ENCODE data around the gene GALNT10.

GALNT10 gene

DNA sequence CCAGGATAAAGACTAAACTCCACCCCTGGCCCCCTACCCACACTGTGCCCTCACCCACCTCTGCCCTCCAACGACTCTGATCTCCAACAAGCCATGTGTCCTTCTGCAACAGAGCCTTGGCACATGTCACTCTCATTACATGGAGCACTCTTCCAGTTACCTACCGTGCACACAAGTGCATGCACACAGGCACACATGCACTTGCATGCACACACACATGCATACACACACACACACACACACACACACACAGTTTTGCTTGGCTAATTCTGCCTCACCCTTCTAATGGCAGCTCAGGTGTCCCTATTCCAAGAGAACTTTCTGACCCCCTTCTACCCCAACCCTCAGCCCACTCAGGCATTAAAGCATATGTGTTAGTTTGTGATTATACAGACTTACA, 19.6 kb downstream of the GALNT10 start:
- Histone ChIP-seq H3K4me3 (ENCODE audit: low read depth, low read length) (no peak overlapping the region), H3K9me3 (no peaks in the 10 kb centered on the region), H3K4me1 (no peaks in the 10 kb centered on the region), H3K36me3 (no peaks in the 10 kb centered on the region), H3K27me3 (no peaks in the 10 kb centered on the region)
- no peak for DNase-seq
- TF ChIP-seq, protein P1, sequence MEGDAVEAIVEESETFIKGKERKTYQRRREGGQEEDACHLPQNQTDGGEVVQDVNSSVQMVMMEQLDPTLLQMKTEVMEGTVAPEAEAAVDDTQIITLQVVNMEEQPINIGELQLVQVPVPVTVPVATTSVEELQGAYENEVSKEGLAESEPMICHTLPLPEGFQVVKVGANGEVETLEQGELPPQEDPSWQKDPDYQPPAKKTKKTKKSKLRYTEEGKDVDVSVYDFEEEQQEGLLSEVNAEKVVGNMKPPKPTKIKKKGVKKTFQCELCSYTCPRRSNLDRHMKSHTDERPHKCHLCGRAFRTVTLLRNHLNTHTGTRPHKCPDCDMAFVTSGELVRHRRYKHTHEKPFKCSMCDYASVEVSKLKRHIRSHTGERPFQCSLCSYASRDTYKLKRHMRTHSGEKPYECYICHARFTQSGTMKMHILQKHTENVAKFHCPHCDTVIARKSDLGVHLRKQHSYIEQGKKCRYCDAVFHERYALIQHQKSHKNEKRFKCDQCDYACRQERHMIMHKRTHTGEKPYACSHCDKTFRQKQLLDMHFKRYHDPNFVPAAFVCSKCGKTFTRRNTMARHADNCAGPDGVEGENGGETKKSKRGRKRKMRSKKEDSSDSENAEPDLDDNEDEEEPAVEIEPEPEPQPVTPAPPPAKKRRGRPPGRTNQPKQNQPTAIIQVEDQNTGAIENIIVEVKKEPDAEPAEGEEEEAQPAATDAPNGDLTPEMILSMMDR (IDR thresholded peaks at IDR 0.05; ENCODE audit: low read depth, low read length) = no peak

DNA sequence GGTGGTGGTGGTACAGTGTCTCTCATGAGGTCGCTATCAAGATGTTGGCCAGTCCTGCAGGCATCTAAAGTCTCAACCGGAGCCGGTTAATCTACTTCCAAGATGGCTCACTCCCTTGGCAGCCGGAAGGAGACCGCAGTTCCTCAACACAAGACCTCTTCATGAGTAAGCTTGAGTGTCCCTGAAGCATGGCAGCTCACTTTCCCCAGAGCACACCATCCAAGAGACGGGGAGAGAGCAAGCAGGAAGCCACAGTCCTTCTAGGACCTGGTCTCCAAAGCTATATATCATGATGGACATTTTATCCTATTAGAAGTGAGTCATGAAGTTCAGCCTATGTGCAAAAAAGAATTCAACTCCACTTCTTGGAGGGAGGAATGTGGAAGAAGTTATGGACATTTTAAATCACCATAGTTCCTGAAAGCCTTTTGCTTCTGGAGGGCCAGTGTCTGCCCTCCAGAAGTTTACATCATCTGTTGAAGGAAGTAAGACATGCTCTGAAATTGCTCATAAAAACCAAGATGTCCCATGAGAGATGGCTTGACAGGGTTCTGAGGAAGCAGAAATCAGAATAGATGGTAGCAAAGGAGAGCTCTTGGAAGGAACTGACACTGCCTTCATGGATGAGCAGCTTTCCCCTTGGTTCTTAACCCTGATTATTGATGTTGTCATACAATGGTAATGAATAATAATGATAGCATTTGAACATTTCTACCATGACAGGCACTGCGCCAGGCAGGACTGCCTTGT, 21.3 kb downstream of the GALNT10 start:
- TF ChIP-seq, protein P1 (IDR thresholded peaks at IDR 0.05; ENCODE audit: low read depth, low read length) = no peak
- no peak for DNase-seq
- no peaks in the 10 kb centered on the region for H3K4me1 ChIP-seq
- no peak overlapping the region for H3K4me3 ChIP-seq (ENCODE audit: low read depth, low read length)
- H3K36me3 ChIP-seq = no peaks in the 10 kb centered on the region
- H3K27me3 ChIP-seq = no peaks in the 10 kb centered on the region
- H3K9me3 ChIP-seq = no peaks in the 10 kb centered on the region

DNA sequence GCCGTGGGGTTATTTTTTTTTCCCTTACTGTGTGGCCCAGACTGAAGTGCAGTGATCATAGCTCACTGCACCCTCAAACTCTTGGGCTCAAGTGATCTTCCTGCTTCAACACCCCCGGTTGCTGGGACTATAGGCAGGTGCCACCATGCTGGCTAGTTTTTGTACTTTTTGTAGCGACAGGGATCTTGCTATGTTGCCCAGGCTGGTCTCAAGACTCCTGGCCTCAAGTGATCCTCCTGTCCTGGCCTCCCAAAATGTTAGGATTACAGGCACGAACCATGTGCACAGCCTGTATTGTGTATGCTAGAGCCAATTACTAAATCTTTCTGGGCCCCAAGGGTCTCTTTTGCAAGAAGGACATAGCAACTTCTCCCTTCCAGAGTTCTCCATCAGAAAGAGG, 23.1 kb downstream of the GALNT10 start:
- Histone ChIP-seq H3K27me3 (no peaks in the 10 kb centered on the region), H3K4me1 (no peaks in the 10 kb centered on the region), H3K36me3 (no peaks in the 10 kb centered on the region), H3K4me3 (ENCODE audit: low read depth, low read length) (no peak overlapping the region), H3K9me3 (no peaks in the 10 kb centered on the region)
- TF ChIP-seq, protein P1 (IDR thresholded peaks at IDR 0.05; ENCODE audit: low read depth, low read length) = no peak
- no peak for DNase-seq

DNA sequence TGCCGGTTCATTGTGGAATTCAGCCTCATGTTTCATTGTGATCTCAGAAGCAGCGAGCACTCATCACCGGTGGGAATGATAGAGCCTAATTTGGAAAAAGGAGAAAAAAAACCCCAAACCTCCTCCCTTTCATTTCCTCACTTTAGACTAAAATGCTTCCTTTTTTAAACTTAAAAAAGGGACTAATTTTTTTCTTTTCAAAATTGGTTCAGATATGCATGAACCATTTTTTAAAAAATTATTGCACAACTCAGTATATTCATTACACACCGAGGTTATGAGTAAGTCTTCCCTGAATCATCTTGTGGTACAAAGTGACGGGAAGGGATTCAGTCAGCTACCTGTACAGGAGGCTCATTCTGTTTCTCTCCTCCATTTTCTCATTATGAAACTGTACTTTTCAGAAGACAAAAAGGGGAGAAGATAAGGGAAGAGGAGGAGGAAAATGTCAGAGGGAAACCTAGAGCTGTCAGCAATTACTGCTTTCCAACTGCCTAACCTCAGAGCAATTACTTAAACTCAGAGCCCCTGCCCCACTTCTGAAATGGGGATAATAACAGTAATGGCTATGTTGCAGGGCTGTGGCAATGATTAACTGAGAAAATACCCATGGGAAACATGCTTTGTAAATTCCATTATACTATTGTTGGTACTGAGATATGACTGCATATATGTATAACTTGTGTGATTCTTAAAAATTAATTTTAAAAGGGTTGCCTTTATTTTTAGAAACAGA, 24.0 kb downstream of the GALNT10 start:
- TF ChIP-seq, protein P1 (IDR thresholded peaks at IDR 0.05; ENCODE audit: low read depth, low read length) = no peak
- no peaks in the 10 kb centered on the region for H3K36me3 ChIP-seq
- DNase-seq = no peak
- no peak overlapping the region for H3K4me3 ChIP-seq (ENCODE audit: low read depth, low read length)
- H3K9me3 ChIP-seq = no peaks in the 10 kb centered on the region
- H3K27me3 ChIP-seq = no peaks in the 10 kb centered on the region
- no peaks in the 10 kb centered on the region for H3K4me1 ChIP-seq

DNA sequence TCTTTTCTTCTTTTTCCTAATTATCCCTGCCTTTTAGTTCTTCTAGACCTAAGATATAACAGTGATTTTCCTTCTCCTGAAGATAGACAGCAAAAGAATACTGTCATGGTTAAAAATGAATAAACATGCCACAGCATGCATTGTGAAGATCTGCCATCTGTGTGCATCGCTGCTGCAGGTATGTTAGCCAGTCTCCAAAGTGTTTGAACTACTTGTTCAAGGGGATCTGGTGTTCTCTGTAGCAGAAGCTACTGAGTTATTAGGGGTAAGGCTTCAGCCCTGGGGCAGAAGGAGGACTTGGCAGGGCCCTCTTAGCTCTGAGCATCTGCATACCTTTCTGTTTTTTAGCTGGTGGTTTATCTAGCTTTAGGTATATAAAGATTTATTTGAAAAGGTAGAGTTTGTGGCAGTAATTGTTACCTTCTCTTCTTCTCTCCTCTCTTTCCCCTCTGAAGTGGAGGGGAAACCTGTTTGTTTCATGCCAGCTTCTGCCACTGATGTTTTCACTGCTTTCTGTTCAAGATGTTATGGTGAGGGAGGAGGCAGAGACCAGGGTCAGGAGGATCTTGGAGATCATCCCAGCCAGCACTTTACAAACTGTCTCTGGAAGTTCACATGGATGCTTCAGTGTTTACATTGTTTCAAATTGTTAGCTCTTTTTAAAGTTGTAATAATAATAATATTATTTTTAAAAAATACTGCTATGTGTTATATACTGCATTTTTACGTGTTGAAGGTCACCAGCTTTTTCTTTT, 25.2 kb downstream of the GALNT10 start:
- Histone ChIP-seq H3K27me3 (no peaks in the 10 kb centered on the region), H3K36me3 (no peaks in the 10 kb centered on the region), H3K9me3 (no peaks in the 10 kb centered on the region), H3K4me3 (ENCODE audit: low read depth, low read length) (no peak overlapping the region), H3K4me1 (no peaks in the 10 kb centered on the region)
- TF ChIP-seq, protein P1 (IDR thresholded peaks at IDR 0.05; ENCODE audit: low read depth, low read length) = no peak
- DNase-seq = no peak

Measured in BE2C (cell line).